Esophagus muscularis mucosa (tissue), 3 donors: ENCODE data around the gene FRY.

Experiments
- CTCF ChIP-seq, 3 experiments: fragments of 200-600 bp in 2 of 3; fragments of 450-650 bp in 1 of 3; sonication (generic) in 2 of 3; IDR thresholded peaks; one replicate each; pipeline ENCODE4 v1.5.1; 2017 to 2019; ENCODE audit warnings: antibody characterized with exemption in 3 of 3, mild to moderate bottlenecking in 2 of 3, moderate library complexity in 1 of 3
- EP300 ChIP-seq: sonication (generic); formaldehyde crosslinking; IDR thresholded peaks from one replicate; pipeline ENCODE4 v1.6.1; 2017; ENCODE audit warnings: antibody characterized with exemption

GRCh38 chr13:32210101-32210500, 178.5 kb downstream of the FRY start:
- TF ChIP-seq CTCF (IDR thresholded peaks at IDR 0.05) (no peak), EP300 (no peak)
